ENCODE data around the gene ZNF552. TPM values are rescaled to one million over a fixed set of nuclear protein-coding genes. Genes with fewer than 3 reads are reported as not detected.

ZNF552 gene
- polyA plus RNA-seq, 3 donors = 2.2 to 3.4 (median 3.0) TPM

- WGBS, 3 donors = 96 to 98% (median 98%) methylated on average over 4 of the region's 4 CpGs
- H3K27ac ChIP-seq (ENCODE audit: low read depth, low read length) = no peak overlapping the region
Measured at GRCh38 chr19:57789288-57789687, 25.4 kb downstream of the ZNF552 start.

- H3K27ac ChIP-seq (ENCODE audit: low read depth, low read length) = no peak overlapping the region
Measured at GRCh38 chr19:57788114-57788692, 26.5 kb downstream of the ZNF552 start.

- WGBS, 3 donors = 90 to 98% (median 92%) methylated on average over 5 of the region's 5 CpGs
- H3K27ac ChIP-seq (ENCODE audit: low read depth, low read length) = no peak overlapping the region
Measured at GRCh38 chr19:57786906-57787305, 27.8 kb downstream of the ZNF552 start.

GRCh38 chr19:57786286-57786685 is 28.4 kb downstream of the ZNF552 start:
- H3K27ac ChIP-seq (ENCODE audit: low read depth, low read length) = no peak overlapping the region
- 94 to 95% (median 95%) methylated on average over 37 to 38 of the region's 38 CpGs for WGBS, 3 donors

GRCh38 chr19:57779220-57779845 is 35.4 kb downstream of the ZNF552 start:
- no peak overlapping the region for H3K27ac ChIP-seq (ENCODE audit: low read depth, low read length)
- WGBS, 3 donors = 97 to 98% (median 98%) methylated on average over 10 of the region's 10 CpGs

- no peak overlapping the region for H3K27ac ChIP-seq (ENCODE audit: low read depth, low read length)
- WGBS, 3 donors = 99 to 100% (median 100%) methylated on average over 4 of the region's 4 CpGs
Measured at GRCh38 chr19:57778336-57778735, 36.4 kb downstream of the ZNF552 start.

- WGBS, 3 donors = 83 to 89% (median 86%) methylated on average over 6 of the region's 6 CpGs
- no peak overlapping the region for H3K27ac ChIP-seq (ENCODE audit: low read depth, low read length)
Measured at GRCh38 chr19:57776764-57777296, 37.9 kb downstream of the ZNF552 start.

- H3K27ac ChIP-seq (ENCODE audit: low read depth, low read length) = no peak overlapping the region
- 96 to 98% (median 97%) methylated on average over 3 of the region's 3 CpGs for WGBS, 3 donors
Measured at GRCh38 chr19:57773488-57773887, 41.2 kb downstream of the ZNF552 start.

GRCh38 chr19:57771417-57771816 is 43.3 kb downstream of the ZNF552 start:
- no peak overlapping the region for H3K27ac ChIP-seq (ENCODE audit: low read depth, low read length)
- whole genome bisulfite sequencing, 3 donors = 92 to 93% (median 93%) methylated on average over 4 of the region's 4 CpGs

GRCh38 chr19:57769345-57770131 is 45.2 kb downstream of the ZNF552 start, which contains the start of gene ZNF586:
TSS of gene ZNF586 (plus strand) at chr19:57769676. CDS start at chr19:57769843, 167 bp downstream.
- 2 to 3% (median 3%) methylated on average over 56 to 61 of the region's 61 CpGs for WGBS, 3 donors

GRCh38 chr19:57759096-57759495 is 55.6 kb downstream of the ZNF552 start:
- WGBS, 3 donors = 95 to 97% (median 96%) methylated on average over 2 of the region's 2 CpGs
- no peak overlapping the region for H3K27ac ChIP-seq (ENCODE audit: low read depth, low read length)

More at GRCh38 chr19:57769345-57770131, 45.2 kb downstream of the ZNF552 start, which contains the start of gene ZNF586:
- no peak within 1 kb of the TSS for H3K27ac ChIP-seq (ENCODE audit: low read depth, low read length)

GRCh38 chr19:57757941-57758340 is 56.8 kb downstream of the ZNF552 start:
- WGBS, 3 donors = 96 to 99% (median 98%) methylated on average over 2 of the region's 2 CpGs
- no peak overlapping the region for H3K27ac ChIP-seq (ENCODE audit: low read depth, low read length)

Other genes starting within 250 kb of the ZNF552 start
- gene ZNF416, start 236.0 kb downstream of the ZNF552 start, polyA plus RNA-seq = 1 to 10 TPM in 2 of 3 donors, under 1 TPM in 1; 0.90 to 2.0 (median 1.2) TPM
- gene ZIK1, start 230.8 kb downstream of the ZNF552 start, polyA plus RNA-seq = 1 to 10 TPM in 2 of 3 donors, under 1 TPM in 1; 0.45 to 1.3 (median 1.2) TPM
- 1 to 10 TPM in 2 of 3 donors, under 1 TPM in 1; 0.94 to 1.9 (median 1.0) TPM for gene ZNF530, start 215.0 kb downstream of the ZNF552 start, polyA plus RNA-seq
- 1 to 10 TPM; 3.3 to 7.0 (median 4.7) TPM for gene ZNF134, start 200.7 kb downstream of the ZNF552 start, polyA plus RNA-seq
- gene ZNF211, start 181.7 kb downstream of the ZNF552 start, polyA plus RNA-seq = 1 to 10 TPM; 2.9 to 4.7 (median 3.7) TPM
- gene ZSCAN4, start 146.0 kb downstream of the ZNF552 start, polyA plus RNA-seq = under 1 TPM in 2 of 3 donors, not detected in 1; 0.04 to 0.67 TPM
- 1 to 10 TPM; 1.7 to 3.4 (median 2.8) TPM for gene ZNF551, start 132.9 kb downstream of the ZNF552 start, polyA plus RNA-seq
- under 1 TPM; 0.67 to 0.79 (median 0.67) TPM for gene ZNF154, start 105.7 kb downstream of the ZNF552 start, polyA plus RNA-seq
- 1 to 10 TPM; 1.5 to 3.4 (median 2.5) TPM for gene ZNF671, start 87.3 kb downstream of the ZNF552 start, polyA plus RNA-seq
- 1 to 10 TPM; 2.2 to 4.4 (median 2.8) TPM for gene ZNF776, start 68.1 kb downstream of the ZNF552 start, polyA plus RNA-seq
- gene ZNF586, start 45.2 kb downstream of the ZNF552 start, polyA plus RNA-seq = 1 to 10 TPM; 3.3 to 6.1 (median 3.8) TPM
- gene ZNF587B, start 15.4 kb upstream of the ZNF552 start, polyA plus RNA-seq = 1 to 10 TPM; 2.5 to 5.2 (median 5.1) TPM
- 1 to 10 TPM; 5.1 to 6.5 (median 6.5) TPM for gene ZNF587, start 34.9 kb upstream of the ZNF552 start, polyA plus RNA-seq
- 1 to 10 TPM; 2.7 to 4.1 (median 4.0) TPM for gene ZNF814, start 74.1 kb upstream of the ZNF552 start, polyA plus RNA-seq
- 1 to 10 TPM; 2.2 to 2.6 (median 2.5) TPM for gene ZNF417, start 101.7 kb upstream of the ZNF552 start, polyA plus RNA-seq
- 1 to 10 TPM in 1 of 3 donors, under 1 TPM in 2; 0.79 to 2.2 (median 0.94) TPM for gene ZNF418, start 120.5 kb upstream of the ZNF552 start, polyA plus RNA-seq
- 1 to 10 TPM; 1.1 to 2.5 (median 1.5) TPM for gene ZNF256, start 132.8 kb upstream of the ZNF552 start, polyA plus RNA-seq
- 1 to 10 TPM in 1 of 3 donors, under 1 TPM in 2; 0.23 to 2.2 (median 0.56) TPM for gene C19orf18, start 159.6 kb upstream of the ZNF552 start, polyA plus RNA-seq
- 1 to 10 TPM; 3.9 to 6.0 (median 4.8) TPM for gene ZNF606, start 187.9 kb upstream of the ZNF552 start, polyA plus RNA-seq
- gene ZSCAN1, start 219.1 kb upstream of the ZNF552 start, polyA plus RNA-seq = under 1 TPM in 2 of 3 donors, not detected in 1; 0.11 to 0.28 TPM
- gene ZNF135, start 244.4 kb upstream of the ZNF552 start, polyA plus RNA-seq = 1 to 10 TPM; 2.5 to 3.4 (median 3.1) TPM

All from adipose tissue (tissue), 3 donors.